GM23338 (cell line): ENCODE results near the gene LNX2. TPM values are rescaled to one million over a fixed set of nuclear protein-coding genes. Genes with fewer than 3 reads are reported as not detected.

ENCODE experiments used
- ATAC-seq: fragments of 200-7000 bp; cut with Tn5 transposase; 3 replicates; pipeline ENCODE4 v1.9.1; 2020
- DNase-seq: peaks from one replicate; pipeline ENCODE4 v3.0.0-alpha.2; 2015; ENCODE audit warnings: low spot score
- H2AFZ ChIP-seq: fragments of 200-600 bp; sonication (generic); 2 replicates; pipeline ENCODE4 v1.8.0; 2016; ENCODE audit warnings: antibody characterized with exemption, mild to moderate bottlenecking, moderate library complexity
- H3F3A ChIP-seq: fragments of 200-600 bp; sonication (generic); replicated peaks from 2 replicates; pipeline ENCODE4 v1.8.0; 2017; ENCODE audit warnings: antibody characterized with exemption, mixed run types, low read depth
- H3K27ac ChIP-seq: fragments of 200-600 bp; sonication (generic); 2 replicates; pipeline ENCODE4 v1.6.1; 2016; ENCODE audit warnings: low read depth
- H3K27me3 ChIP-seq: fragments of 200-600 bp; sonication (generic); 2 replicates; pipeline ENCODE4 v1.8.0; 2016; ENCODE audit warnings: mild to moderate bottlenecking, mixed run types, moderate library complexity; ENCODE audit not compliant: insufficient read depth
- H3K36me3 ChIP-seq: fragments of 200-600 bp; sonication (generic); 2 replicates; pipeline ENCODE4 v1.8.0; 2016; ENCODE audit warnings: mild to moderate bottlenecking; ENCODE audit not compliant: insufficient read depth
- H3K4me1 ChIP-seq: fragments of 200-600 bp; sonication (generic); 2 replicates; pipeline ENCODE4 v1.8.0; 2016; ENCODE audit warnings: mild to moderate bottlenecking, moderate library complexity; ENCODE audit not compliant: insufficient read depth
- H3K4me2 ChIP-seq: fragments of 200-600 bp; sonication (generic); 2 replicates; pipeline ENCODE4 v1.7.1; 2017; ENCODE audit warnings: mixed run types
- H3K4me3 ChIP-seq: fragments of 200-600 bp; sonication (generic); 2 replicates; pipeline ENCODE4 v1.6.1; 2016; ENCODE audit warnings: mixed run types
- H3K79me2 ChIP-seq: fragments of 200-600 bp; sonication (generic); replicated peaks from 2 replicates; pipeline ENCODE4 v1.8.0; 2017; ENCODE audit warnings: mild to moderate bottlenecking; ENCODE audit not compliant: insufficient read depth
- H3K9me2 ChIP-seq: fragments of 200-600 bp; sonication (generic); 2 replicates; pipeline ENCODE4 v1.8.0; 2017; ENCODE audit not compliant: insufficient read depth
- H4K20me1 ChIP-seq: fragments of 200-600 bp; sonication (generic); replicated peaks from 2 replicates; pipeline ENCODE4 v1.8.0; 2017; ENCODE audit warnings: mild to moderate bottlenecking; ENCODE audit not compliant: insufficient read depth
- H3K27ac Mint-ChIP-seq: 2 replicates; pipeline ENCODE4 v1.8.0; 2020; ENCODE audit warnings: inconsistent platforms, mild to moderate bottlenecking, moderate library complexity, mixed read lengths
- H3K27me3 Mint-ChIP-seq: 3 replicates; pipeline ENCODE4 v1.8.0; 2022; ENCODE audit warnings: low read depth, mild to moderate bottlenecking, moderate library complexity, mixed read lengths, inconsistent platforms; ENCODE audit not compliant: insufficient read depth, poor library complexity
- H3K36me3 Mint-ChIP-seq: 3 replicates; pipeline ENCODE4 v1.8.0; 2021; ENCODE audit warnings: low read depth, mild to moderate bottlenecking, inconsistent platforms, moderate library complexity, mixed read lengths
- H3K4me1 Mint-ChIP-seq: 3 replicates; pipeline ENCODE4 v1.8.0; 2020; ENCODE audit warnings: mild to moderate bottlenecking, inconsistent platforms, mixed read lengths
- H3K4me3 Mint-ChIP-seq: 3 replicates; pipeline ENCODE4 v1.8.0; 2021; ENCODE audit warnings: moderate library complexity, mild to moderate bottlenecking, inconsistent platforms, mixed read lengths
- H3K9me3 Mint-ChIP-seq: 3 replicates; pipeline ENCODE4 v1.8.0; 2020; ENCODE audit warnings: moderate library complexity, mild to moderate bottlenecking, inconsistent platforms, mixed read lengths
- CREB1 ChIP-seq: fragments of 250-450 bp; sonication (Bioruptor Pico); IDR thresholded peaks from 2 replicates; pipeline ENCODE4 v1.5.0; 2020; ENCODE audit warnings: low read depth, mild to moderate bottlenecking, moderate library complexity
- ETS1 ChIP-seq: IDR thresholded peaks from 2 replicates; pipeline ENCODE4 v1.6.1; 2016; ENCODE audit warnings: antibody characterized with exemption
- EZH2 ChIP-seq: fragments of 200-600 bp; sonication (generic); IDR thresholded peaks from one replicate; pipeline ENCODE4 v1.8.0; 2017; ENCODE audit warnings: antibody characterized with exemption, mild to moderate bottlenecking, low read depth; ENCODE audit not compliant: unreplicated experiment
- EZH2phosphoT487 ChIP-seq: fragments of 200-600 bp; sonication (generic); IDR thresholded peaks from one replicate; pipeline ENCODE4 v1.8.1; 2018; ENCODE audit warnings: antibody characterized with exemption; ENCODE audit not compliant: unreplicated experiment
- polyA plus RNA-seq: library from polyadenylated mRNA; unstranded; fragments of >200 nt; fragmentation: Nextera tagmentation; extraction: Ambion mirVana; gene quantifications from 2 replicates; pipeline ENCODE4 v1.2.1, GENCODE V29; 2016
- total RNA-seq: library from RNA; depleted of rRNA; stranded (reverse); fragments of >200 nt; shearing (Covaris generic); gene quantifications from 2 replicates; pipeline ENCODE4 v1.2.3, GENCODE V29; 2014
- TF ChIP-seq, protein P1 (sequence below): fragments of 250-450 bp; sonication (Bioruptor Pico); IDR thresholded peaks from 2 replicates; pipeline ENCODE4 v1.5.0; 2020; ENCODE audit warnings: mild to moderate bottlenecking, moderate library complexity
- TF ChIP-seq, protein P2 (sequence below), 2 experiments: fragments of 200-600 bp in 1 of 2; sonication (generic) in 1 of 2; conservative IDR thresholded peaks; 2 replicates each; pipeline versions ENCODE4 v1.5.1 to v1.6.1; 2016 to 2017; ENCODE audit warnings: antibody characterized with exemption in 2 of 2, low read depth in 2 of 2, mild to moderate bottlenecking in 2 of 2, moderate library complexity in 1 of 2

LNX2 gene
- total and polyA plus RNA-seq, 2 experiments from 2014 or later: 3.7 to 18.0 TPM

DNA sequence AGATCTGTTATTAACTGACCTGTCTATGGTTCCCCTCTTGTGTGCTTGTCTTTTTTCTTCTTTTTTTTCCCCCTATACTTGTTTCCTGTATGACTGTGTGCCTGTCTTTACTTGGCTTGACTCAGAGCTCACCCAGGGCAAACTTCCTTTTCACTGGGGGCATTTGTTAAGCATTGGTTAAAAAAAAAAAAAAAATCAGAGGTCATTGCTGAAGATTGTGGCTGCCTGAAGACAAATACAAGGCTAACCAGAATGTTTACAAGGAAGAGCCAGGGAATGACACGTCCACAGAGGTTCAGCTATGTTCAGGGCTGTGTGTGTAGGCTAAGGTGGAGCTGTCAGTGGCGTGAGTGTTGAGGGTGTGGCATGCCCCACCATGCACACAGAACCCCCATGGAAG, 47.1 kb downstream of the LNX2 start (continued):
- TF ChIP-seq, protein P1, sequence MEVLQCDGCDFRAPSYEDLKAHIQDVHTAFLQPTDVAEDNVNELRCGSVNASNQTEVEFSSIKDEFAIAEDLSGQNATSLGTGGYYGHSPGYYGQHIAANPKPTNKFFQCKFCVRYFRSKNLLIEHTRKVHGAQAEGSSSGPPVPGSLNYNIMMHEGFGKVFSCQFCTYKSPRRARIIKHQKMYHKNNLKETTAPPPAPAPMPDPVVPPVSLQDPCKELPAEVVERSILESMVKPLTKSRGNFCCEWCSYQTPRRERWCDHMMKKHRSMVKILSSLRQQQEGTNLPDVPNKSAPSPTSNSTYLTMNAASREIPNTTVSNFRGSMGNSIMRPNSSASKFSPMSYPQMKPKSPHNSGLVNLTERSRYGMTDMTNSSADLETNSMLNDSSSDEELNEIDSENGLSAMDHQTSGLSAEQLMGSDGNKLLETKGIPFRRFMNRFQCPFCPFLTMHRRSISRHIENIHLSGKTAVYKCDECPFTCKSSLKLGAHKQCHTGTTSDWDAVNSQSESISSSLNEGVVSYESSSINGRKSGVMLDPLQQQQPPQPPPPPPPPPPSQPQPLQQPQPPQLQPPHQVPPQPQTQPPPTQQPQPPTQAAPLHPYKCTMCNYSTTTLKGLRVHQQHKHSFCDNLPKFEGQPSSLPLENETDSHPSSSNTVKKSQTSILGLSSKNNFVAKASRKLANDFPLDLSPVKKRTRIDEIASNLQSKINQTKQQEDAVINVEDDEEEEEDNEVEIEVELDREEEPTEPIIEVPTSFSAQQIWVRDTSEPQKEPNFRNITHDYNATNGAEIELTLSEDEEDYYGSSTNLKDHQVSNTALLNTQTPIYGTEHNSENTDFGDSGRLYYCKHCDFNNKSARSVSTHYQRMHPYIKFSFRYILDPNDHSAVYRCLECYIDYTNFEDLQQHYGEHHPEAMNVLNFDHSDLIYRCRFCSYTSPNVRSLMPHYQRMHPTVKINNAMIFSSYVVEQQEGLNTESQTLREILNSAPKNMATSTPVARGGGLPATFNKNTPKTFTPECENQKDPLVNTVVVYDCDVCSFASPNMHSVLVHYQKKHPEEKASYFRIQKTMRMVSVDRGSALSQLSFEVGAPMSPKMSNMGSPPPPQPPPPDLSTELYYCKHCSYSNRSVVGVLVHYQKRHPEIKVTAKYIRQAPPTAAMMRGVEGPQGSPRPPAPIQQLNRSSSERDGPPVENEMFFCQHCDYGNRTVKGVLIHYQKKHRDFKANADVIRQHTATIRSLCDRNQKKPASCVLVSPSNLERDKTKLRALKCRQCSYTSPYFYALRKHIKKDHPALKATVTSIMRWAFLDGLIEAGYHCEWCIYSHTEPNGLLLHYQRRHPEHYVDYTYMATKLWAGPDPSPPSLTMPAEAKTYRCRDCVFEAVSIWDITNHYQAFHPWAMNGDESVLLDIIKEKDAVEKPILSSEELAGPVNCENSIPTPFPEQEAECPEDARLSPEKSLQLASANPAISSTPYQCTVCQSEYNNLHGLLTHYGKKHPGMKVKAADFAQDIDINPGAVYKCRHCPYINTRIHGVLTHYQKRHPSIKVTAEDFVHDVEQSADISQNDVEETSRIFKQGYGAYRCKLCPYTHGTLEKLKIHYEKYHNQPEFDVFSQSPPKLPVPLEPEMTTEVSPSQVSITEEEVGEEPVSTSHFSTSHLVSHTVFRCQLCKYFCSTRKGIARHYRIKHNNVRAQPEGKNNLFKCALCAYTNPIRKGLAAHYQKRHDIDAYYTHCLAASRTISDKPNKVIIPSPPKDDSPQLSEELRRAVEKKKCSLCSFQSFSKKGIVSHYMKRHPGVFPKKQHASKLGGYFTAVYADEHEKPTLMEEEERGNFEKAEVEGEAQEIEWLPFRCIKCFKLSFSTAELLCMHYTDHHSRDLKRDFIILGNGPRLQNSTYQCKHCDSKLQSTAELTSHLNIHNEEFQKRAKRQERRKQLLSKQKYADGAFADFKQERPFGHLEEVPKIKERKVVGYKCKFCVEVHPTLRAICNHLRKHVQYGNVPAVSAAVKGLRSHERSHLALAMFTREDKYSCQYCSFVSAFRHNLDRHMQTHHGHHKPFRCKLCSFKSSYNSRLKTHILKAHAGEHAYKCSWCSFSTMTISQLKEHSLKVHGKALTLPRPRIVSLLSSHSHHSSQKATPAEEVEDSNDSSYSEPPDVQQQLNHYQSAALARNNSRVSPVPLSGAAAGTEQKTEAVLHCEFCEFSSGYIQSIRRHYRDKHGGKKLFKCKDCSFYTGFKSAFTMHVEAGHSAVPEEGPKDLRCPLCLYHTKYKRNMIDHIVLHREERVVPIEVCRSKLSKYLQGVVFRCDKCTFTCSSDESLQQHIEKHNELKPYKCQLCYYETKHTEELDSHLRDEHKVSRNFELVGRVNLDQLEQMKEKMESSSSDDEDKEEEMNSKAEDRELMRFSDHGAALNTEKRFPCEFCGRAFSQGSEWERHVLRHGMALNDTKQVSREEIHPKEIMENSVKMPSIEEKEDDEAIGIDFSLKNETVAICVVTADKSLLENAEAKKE (CRISPR knock-in tag): no peak
- TF ChIP-seq ETS1: no peak
- TF ChIP-seq CREB1: no peak
- no peak for TF ChIP-seq EZH2phosphoT487

DNA sequence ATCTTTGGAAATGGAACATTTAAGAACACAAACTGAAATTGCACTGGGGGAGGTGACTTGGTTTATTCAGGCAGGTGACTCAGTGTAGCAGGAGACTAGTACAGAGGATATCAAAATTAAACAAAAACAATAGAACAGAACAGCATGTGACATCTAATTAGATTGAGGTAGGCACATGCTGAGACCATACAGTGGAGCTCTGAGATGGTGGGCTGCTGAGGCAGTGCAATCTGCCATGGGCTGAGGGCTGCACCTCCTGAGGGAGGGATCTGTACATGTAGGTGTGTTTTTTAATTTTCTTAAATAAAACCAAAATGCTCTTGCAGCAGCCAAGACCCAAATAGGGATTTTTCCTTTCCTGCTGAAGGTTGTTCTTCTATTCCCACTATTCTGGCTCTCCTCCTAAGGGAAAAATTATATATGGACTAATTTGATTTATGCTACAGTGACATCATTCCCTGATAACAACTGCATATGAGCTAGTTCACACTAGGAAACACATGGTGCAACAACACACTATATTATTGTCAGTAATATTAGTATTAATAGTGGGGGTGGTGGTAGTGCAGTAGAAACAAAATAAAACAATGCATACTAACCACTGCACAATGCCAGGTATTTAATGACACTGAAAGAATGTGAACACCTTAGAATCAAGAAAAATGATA, 48.0 kb downstream of the LNX2 start:
- Mint-ChIP-seq H3K9me3 (no peaks in the 10 kb centered on the region), H3K4me1 (0 out of 3 replicates have a peak, but pooled peaks cover 3% of the 10 kb centered on the region), H3K4me3 (no peak overlapping the region), H3K27me3 (no peaks in the 10 kb centered on the region), H3K36me3 (no peaks in the 10 kb centered on the region; the same call in 2 of the 3 replicates), H3K27ac (no peak overlapping the region)
- ATAC-seq (no peak), DNase-seq (no peak)
- H3K4me1 ChIP-seq: no peaks in the 10 kb centered on the region
- no peak overlapping the region for H2AFZ ChIP-seq
- TF ChIP-seq, protein P2, sequence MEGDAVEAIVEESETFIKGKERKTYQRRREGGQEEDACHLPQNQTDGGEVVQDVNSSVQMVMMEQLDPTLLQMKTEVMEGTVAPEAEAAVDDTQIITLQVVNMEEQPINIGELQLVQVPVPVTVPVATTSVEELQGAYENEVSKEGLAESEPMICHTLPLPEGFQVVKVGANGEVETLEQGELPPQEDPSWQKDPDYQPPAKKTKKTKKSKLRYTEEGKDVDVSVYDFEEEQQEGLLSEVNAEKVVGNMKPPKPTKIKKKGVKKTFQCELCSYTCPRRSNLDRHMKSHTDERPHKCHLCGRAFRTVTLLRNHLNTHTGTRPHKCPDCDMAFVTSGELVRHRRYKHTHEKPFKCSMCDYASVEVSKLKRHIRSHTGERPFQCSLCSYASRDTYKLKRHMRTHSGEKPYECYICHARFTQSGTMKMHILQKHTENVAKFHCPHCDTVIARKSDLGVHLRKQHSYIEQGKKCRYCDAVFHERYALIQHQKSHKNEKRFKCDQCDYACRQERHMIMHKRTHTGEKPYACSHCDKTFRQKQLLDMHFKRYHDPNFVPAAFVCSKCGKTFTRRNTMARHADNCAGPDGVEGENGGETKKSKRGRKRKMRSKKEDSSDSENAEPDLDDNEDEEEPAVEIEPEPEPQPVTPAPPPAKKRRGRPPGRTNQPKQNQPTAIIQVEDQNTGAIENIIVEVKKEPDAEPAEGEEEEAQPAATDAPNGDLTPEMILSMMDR (conservative IDR thresholded peaks at IDR 0.05; ENCODE audit: low read depth in 2 of 2): no peak
- no peak for TF ChIP-seq EZH2
- H3K4me2 ChIP-seq: no peak overlapping the region
- no peak overlapping the region for H3K4me3 ChIP-seq
- H3K27ac ChIP-seq: no peak overlapping the region
- peaks cover 4% of the 10 kb centered on the region; the same call in 1 of the 2 replicates for H3K36me3 ChIP-seq
- peaks cover 20% of the 10 kb centered on the region for H3K79me2 ChIP-seq
- H3K9me2 ChIP-seq: no peaks in the 10 kb centered on the region
- no peaks in the 10 kb centered on the region for H3F3A ChIP-seq
- H3K27me3 ChIP-seq: no peaks in the 10 kb centered on the region
- no peaks in the 10 kb centered on the region for H4K20me1 ChIP-seq
